NCI-H128 (cell line): ENCODE data around the gene TMUB2.

ENCODE experiments used
- DNase-seq: peaks from one replicate; lab custom pipeline; 2025; ENCODE audit not compliant: unreplicated experiment; lab: John Stamatoyannopoulos, UW

The TMUB2 gene

DNA sequence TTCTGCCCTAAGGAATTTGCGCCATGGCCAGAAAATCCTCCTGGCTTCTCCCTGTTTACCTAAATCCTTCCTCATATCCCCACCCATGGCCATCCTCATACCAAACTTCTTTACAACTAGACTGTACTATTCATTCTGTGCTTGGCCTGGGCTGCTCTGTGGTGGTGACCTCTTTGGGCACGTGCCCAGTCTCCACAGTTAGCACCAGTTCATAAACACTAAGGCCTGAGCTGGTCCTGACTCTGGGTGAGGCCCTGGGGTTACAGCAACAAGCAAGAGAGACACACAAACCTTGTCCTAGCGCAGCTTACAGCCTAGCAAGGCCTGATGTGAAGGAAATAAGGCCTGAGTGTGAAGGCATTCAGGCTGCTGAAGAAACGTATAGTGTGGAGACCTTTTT is 16.0 kb downstream of the TMUB2 start:
- no peak for DNase-seq

DNA sequence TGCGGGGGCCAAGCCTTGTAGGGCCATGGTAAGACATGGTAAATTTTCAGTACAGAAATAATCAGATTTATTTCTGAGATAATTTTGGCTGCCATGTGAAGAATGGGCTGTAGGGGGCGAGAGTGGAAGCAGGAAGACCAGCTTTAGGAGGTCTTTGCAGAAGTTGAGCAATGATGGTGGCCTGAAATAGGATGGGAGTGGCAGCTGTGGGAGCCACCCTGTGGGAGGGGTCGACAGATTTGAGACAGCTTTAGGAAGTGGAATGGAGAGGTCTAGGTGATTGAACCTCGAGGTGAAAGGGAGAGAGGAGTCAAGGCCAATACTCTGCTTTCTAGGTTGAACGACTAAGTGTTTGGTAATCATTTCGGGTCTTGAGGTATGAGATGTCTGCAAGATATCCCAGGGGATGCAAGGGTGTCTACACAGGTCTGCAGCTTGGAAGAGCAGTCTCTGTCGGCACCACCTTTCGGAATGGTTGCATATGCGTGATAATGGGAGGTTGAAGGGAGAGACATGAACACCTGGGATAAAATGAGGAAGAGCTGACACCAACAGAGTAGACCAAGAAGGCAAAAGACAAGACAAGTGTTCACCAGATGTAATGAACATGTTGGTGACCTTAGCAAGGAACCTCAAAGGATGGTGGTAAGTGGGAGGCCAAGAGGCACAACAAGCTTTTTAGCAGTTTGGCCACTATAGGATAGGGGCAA is 17.1 kb downstream of the TMUB2 start:
- DNase-seq = no peak

DNA sequence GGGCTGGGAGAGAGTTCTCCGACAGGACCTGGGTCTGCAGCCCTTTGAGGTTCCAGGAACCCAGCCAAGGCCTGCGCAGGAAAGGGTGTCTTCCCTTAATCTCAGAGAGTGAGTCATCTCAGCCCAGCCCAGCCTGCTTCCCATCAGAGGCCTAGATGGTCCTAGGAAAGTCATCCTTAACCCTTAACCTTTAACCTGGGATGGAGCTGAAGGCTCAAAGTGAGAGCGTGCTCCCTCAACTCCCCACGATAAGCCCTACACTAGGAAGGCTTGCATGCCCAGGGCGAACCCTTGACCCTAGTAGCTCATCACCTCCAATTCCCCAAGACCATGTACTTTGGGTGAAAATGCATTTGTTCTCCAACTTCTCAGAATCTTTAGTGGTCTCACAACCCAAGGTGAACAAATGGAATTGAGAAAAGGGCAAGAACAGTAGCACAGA is 17.7 kb downstream of the TMUB2 start:
- DNase-seq = no peak

DNA sequence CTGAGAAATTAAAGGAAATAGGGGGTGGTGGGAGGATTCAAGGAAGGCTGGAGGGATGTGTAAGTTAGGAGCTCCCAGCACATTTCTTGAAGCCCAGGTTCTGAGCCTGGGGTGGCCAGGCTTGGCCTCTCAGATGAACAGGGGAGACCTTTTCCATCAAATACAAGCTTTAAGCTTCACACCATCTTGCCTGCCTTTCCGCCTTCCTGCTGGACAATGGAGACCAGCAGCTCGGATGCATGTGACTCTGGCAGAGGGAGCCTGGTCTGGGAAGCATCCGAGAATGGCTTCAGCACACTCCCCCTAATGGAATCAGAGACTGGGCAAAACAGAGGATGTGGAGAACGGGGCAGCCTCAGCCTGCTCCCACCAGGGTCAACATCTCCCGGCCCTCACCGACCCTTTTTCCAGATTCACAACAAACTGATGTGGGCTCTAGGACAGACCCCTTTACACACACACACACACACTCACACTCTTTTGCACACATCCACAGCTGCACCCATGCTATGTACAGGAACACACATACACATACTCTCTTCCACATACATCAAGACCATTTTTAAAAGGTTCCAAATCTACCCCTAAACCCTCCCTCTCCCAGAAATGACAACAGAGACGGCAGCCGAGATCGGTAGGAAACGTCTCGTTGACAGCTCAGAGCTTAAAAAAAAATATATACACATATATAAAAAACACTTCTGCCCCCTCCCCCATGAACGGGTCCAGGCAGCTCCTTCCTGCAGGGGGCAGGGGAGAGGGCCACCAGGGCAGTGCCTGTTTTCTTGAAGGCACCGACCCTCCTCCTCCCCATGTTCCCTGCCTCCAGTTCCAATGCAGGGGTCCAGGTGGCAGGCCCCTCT is 19.4 kb downstream of the TMUB2 start:
- no peak for DNase-seq

DNA sequence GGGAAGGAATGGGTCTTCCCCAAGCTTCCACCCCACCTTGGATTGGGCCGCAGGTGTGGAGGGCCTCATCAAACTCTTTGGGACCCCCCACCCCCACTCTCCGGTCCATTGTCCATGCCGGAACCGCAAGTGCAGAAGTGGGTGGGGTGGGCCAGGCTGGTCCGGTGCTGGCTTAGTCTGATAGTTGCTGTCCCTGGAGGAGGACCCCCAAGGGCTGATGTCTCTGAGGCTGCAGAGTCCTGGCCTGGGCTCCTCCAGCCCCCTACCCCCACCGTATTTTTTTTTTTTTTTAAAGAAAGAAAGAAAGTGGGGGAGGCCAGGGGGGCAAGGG is 20.0 kb downstream of the TMUB2 start:
- DNase-seq = no peak

DNA sequence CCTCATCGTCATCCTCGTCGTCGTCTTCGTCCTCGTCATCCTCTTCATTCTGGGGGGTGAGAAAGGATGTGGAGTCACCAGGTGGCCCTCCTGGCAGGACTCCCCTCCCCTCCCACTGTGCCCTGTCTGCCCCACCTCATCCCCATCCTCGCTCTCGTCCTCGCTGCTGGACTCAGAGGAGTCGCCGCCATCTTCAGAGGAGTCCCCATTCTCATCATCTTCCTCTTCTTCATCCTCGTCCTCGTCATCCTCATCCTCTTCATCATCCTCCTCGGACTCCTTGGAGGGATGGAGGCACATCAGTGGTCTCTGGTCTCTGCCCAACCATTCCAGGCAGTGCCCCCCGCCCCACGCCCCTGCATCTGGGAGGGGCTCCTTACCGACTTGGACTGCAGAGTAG is 20.5 kb downstream of the TMUB2 start:
- no peak for DNase-seq

DNA sequence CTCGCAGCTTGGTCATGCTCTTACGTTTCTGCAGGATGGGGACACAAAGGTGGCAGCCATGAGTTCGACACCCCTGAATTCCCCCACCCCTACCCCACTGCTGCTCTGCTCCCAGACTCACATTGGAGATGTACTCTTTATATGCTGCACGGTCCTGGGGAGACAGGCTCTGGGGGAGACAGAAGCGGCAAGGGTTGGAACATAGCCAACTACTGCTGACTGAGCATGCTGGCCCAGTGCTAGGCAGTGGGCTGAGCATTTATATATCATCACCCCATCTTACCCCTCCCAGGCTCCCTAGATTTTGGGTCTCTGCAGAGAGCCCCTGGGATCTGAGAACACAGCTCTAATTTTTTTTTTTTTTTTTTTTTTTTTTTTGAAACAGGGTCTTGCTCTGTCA is 21.0 kb downstream of the TMUB2 start:
- DNase-seq = no peak

DNA sequence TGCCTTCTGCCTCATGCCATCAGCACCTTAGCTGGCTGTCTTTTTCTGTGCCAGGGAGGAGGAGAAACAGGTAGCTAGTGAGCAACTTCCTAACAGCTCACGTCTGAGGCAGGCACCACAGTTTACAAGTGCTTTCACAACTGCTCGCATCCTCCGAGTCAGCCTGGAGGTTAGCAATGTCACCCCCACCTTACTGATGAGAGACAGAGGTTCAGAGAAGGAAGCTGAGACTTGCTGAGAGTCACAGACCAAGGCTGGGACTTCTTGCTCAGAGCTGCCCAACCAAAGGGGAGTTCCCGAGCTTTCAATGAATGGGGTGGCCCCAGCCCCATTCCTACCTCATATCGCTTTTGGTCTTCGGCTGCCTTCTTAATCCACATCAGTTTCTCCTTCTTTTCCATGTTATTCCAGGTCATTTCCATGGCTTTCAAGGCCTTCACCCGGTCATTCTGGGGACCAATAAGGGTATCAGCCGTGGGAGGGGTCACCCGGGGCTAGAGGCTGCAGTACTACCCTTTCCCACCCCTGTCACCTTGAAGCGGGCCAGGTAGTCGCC is 23.1 kb downstream of the TMUB2 start:
- DNase-seq = no peak

DNA sequence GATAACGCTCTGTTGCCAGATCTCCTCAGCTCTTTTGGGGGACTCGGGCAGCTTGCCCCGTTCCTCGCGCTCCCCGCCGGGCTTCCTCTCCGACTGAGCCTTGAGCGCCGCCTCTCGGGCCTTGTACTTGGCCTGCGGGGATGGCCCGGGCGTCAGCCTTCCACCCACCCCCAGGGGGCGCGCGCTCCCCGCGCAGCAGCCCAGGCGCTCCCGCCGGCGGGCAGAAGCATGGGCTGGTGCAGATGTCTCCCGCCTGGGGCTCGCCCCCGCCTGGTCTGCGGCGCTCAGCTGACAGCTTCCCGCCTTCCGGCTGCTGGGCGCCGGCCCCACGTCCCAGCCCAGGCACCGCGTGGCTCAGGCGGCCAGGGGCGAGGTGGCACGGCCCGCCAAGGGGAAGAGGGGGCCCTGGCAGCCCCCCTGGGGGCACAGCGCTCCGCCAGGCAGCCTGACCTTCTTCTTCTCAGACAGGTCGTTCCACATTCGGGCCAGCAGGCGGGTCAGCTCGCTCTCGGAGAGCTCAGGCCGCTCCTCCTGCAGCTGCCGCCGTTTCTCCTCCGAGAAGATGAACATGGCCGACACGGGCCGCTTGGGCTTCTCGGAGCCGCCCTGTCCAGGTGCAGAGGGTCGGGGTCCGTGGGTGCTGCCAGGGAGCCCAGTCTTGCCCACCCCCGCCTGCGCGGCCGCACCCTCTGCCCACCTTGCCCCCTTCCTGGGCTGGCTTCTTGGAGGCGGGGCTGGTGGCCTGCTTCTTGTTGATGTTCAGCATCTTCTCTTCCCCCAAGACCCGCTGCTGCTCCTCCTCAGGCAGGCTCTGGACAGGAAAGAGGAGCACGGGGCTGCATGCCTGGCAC is 23.8 kb downstream of the TMUB2 start:
- no peak for DNase-seq

DNA sequence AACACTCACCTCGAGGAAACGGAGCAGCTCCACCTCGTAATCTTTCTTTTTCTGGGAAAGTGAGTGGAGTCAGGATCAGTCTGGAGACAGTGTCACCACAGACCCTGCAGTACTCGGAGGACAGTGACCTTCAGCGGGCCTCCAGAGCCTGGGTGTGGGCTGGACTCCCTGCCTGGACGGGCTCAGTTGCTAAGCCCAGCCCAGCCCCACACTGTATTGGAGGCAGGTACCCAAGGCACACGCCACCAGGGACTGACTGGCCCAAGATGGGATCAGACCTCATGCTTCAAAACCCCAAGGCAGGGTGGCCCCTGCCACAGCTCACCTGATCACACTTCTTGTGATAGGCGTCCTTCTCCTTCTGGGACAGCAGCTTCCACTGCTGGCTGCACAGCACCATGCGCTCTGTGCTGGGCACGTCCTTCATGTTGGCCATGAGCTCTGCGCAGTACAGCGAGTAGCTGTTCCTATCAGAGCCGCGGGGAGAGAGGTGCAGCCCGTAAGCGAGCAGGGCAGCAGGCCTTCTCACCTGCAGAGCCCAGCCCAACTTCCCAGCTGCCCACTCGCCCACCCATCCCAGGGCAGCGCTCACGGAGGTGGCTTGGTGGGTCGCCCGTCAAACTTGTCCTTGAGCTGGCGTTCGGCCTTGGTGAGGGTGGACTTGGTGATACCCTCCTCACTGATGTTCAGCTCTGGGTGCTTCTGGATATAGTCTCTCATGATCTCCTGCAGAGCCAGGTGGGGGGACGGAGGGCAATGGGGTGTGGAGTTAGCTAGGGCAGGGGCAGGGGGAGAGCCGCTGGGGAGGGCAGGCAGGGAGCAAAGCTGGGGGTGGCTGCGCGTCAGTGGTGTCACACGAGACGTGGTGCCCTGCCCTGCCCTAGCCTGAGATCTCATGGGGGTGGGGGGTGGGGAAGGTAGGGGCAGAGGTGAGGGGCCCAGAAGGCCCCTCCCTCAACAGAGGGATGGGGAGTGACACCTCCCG is 24.8 kb downstream of the TMUB2 start:
- no peak for DNase-seq

DNA sequence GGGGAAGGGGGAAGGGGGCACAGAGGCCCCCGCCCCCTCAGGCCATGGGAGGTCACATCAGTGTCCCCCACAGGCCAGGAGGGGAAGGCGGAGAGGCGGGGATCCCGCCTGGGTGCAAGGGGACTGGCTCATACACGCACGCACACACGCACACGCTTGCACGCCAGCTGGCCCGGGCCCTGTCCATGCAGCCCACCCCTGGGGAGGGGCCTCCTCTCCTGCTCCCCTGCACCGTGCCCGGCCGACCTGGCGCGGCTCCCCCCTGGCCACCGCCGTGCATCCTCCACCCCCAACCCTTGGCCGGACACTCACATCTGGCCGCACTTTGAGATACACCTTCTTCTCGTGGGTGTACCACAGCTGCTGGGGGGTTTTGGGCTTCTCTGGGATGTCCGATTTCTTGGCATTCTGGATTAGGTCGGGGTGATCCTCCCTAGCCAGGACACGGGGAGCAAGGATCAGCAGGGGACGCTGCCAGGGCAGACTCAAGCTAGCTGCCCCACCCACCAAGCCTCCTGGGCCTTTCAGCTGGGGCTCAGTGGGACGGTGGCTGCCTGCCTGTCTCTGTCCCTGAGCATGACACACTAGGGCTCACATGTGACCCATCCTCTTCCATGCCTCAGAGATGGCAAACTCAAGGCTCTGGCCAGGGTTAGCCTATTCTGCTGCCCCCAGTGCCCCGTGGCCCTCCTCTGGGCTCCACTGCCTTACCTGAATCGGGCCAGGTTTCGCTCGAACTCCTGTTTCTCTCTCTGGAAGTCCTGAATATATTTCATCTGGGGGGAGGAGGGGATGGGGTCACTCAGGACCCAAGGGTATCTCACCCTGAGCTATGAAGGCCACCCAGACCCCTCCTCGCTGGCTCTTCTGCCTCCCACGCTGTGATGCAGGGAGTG is 26.0 kb downstream of the TMUB2 start:
- no peak for DNase-seq

DNA sequence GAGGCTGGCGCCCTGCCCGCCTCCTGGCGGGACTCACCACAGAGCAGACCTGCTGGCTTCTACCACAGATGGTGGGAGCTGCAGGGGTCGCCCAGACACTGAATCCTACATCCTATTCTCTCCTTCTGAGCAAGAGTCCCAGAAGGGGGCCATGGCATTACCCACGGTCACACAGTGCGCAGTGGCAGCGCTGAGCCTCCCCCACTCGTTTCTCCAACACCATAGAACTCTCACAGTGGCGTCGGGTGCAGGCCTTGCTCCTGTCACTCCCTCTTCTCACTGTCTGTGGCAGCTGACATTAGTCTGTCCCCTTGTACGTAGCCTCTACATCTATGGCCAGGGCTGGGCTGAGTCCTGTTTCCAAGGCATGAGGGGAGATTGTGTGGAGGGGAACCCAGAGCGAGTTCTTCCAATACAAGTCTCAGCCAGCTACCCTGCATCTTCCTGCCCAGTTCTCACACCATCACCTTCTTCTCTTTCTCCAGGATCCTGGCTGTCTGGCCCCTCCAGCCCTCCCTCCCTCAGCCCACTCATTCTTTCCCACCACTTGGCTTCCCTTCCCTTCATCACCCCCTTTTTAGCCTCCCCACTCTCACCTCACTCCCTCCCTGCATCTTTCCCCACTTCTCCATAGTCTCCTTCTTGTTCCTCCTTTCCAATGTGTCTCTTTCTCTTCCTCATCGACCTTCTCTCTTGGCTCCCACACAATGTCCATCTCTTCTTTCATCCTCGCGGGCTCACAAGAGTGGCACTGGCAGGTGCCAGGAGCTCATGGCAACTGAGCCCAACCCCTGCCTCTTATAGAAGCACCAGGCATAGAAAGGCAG is 26.8 kb downstream of the TMUB2 start:
- DNase-seq = no peak

DNA sequence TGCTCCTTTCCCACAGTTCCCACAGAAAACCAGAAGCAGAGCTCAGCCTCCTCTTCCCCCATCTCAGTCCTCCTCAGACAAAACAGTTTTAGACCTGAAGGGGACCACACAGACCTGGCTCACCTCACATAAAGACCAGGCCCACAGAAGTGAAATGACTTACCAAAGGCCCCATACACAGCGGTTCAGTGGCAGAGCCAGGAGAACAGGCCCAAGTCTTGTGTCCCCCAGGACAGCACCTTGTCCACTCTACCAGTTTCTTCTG is 27.4 kb downstream of the TMUB2 start:
- no peak for DNase-seq

DNA sequence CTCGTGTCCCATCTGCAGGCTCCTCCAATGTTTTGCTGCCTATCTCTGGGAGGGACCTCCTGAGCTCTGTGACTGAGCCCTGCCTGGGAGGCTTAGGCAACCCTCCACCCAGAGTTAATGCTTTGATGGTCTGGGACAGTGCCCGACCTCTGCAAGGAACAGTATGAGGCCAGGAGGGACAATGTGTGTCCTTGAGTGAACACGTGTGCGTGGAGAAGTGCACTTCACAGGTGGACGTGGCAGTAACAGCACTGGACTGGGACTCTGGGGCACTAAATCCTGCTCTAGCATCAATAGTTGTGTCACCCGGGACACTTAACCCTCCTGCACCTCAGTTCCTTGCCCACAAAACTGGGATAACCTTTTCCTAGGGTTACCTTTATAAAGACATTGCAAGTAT is 28.1 kb downstream of the TMUB2 start:
- DNase-seq = no peak

DNA sequence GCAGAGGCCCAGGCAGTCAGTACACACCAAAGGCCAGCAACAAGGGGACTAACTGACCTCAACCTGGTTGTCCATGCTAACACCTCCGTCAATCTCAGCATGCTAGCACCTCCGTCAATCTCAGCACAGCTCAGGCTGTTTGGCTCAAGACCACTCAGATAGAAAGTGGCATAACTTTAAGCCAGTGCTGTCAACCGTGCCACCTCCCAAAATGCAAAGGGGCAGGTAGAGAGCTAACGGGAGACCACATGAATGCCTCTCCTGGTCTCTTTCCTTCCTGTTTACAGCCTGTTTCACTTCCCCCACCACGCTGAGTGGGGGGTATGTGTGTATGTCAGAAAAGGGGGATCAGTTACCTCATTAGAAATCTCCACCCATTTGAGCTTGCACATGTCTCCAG is 29.4 kb downstream of the TMUB2 start:
- DNase-seq = no peak

DNA sequence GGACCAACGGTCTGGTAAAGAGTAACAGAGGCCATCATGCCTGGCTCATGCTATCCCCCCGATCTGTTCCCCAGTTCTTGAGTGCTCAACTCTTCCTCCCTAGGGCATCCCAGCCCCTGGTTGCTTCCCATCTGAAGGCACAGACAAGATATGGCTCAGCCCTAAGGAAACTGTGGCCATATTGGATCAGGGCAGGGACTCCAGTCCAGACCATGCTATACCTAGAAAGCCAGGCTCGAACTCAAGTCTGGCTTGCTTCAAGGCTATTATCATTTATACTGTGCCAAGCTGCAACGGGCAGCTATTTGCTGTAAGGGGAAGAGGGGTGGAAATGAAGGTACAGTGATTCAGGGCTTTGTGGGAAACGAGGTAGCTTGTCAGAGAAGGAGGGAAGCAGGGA is 29.9 kb downstream of the TMUB2 start:
- DNase-seq = no peak

DNA sequence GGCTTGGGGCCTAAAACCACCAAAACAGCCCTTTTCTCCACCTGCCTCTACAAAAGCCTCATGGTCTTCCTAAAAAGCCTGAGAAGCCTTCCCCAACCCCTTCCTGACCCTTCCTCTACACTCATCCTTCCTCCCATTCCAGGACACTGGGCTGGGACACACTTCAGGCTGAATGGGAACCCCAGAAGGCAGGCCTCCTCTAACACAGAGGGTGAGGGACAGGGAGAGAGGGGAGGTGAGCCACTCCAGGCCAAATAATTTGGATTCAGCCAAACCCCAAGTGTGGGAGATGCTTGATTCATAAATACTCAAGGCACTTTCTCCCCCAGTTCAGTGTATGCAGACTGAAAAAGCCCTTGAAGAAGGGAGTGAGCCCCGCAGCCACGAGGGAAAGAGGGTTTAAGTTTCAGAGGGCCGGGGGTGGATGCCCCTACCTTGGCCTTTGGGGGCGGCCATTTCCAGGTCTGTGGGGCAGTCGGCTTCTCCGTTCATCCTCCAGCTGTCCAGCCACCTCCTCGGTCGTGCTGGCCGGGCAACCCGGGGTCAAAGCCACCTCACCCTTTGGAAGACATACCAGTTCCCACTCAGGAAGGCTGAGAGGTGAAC is 31.1 kb downstream of the TMUB2 start:
- no peak for DNase-seq
